Stimulated activated CD8-positive, alpha-beta memory T cell treated with anti-CD3 and anti-CD28 coated beads, Interleukin-4, amount 100 ng/mL, for 24 hours (primary cell): ENCODE data around the gene BCAS3.

Experiments
- DNase-seq: peaks from one replicate; pipeline ENCODE4 v3.0.0-alpha.2; 2020; ENCODE audit warnings: low read depth

The BCAS3 gene

DNA sequence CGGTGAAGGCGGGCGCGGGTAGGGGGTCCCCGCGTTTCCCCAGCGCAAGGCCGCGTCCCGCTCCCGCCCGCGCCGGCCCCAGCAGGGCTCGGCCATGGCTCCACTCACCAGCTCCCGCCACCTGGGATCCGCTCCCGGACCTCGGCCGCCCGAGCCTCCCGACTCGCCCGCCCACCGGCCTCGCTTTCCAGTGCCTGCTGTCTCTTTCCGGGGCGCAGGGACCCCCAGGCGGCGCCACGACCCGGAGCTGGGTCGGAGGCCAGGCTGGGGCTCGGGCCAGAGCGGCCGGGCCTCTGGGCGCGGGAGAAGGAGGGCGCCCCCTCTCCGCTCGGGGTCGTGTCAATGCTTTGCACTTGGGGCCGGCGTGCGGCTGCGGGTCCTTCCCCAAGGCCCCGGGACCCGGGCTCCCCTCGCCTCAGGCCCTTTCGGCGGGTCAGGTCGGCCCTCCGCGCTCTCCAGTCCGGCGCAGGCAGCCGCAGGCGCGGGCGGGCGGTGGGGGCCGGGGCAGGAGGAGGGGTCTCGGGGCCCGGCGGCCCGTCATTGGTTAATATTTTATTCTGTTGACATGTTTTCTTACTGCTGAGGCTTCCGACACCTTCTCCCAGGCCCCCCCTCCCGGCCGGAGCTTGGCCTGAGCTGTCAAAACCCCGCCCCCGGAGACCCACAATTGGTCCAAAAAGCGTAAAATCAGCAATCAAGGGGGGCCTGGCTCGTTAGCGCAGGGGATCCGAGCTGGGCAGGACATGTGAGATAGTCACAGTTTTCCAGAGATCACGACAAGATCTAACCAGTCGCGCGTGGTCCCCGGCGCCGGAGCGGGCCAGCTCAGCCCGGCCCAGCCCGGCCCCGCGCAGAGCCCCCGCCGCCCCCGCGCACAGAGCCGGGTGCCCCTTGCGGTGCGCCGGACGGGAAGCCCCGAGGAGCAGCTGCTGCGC lies 721.7 kb downstream of the BCAS3 start, which contains the start of gene TBX2:
Gene TBX2, plus strand, starts transcription at position 713 of the 935 bp plus-strand sequence. CDS start 334 bp downstream, outside the sequence.
- DNase-seq, result no peak

DNA sequence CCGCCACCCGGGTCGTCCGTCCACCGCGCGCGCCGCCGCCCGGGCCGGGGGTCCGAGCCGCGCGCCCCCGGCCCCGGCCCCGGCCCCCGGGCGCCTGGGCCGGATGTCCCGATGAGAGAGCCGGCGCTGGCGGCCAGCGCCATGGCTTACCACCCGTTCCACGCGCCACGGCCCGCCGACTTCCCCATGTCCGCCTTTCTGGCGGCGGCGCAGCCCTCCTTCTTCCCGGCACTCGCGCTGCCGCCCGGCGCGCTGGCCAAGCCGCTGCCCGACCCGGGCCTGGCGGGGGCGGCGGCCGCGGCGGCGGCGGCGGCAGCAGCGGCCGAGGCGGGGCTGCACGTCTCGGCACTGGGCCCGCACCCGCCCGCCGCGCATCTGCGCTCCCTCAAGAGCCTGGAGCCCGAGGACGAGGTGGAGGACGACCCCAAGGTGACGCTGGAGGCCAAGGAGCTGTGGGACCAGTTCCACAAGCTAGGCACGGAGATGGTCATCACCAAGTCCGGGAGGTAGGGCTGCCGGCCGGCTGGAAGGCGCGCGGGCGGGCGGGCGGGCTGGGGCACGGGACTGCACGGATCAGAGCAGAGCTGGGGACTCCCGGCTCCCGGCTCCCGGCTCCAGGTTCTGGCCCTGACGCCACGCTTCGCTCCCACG lies 722.5 kb downstream of the BCAS3 start:
- no peak for DNase-seq

DNA sequence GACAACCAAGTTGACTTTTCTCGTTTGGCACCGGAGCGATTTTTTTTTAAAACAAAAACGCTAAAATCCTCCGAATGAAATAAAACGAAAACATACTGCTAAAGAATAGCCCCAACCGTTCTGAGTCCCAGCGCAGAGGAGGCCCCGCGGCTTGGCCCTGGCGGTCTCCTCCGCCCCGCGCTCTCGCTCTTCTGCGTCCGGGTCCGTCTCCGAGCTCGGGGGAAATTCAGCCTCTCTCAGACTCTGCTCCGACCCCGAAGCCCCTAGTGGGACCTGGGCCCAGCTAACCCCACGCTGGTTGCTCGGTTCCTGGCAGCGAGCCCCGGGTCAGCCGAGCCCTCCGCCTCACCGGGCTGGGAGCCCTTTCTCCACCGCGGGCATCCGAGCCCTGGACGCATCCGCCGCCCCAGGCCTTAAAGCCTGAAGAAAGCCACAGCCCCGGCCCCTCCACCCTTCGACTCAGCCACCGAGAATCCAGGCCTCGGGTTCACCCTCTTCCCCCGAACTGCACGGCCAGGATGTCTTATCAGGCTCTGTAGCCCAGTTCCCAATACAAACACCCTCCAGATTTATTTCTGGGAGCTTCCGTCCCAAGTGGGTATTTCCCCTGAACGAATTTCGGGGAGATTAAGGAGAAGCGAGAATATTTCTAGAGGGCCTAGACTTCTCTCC lies 723.2 kb downstream of the BCAS3 start:
- DNase-seq, result no peak

DNA sequence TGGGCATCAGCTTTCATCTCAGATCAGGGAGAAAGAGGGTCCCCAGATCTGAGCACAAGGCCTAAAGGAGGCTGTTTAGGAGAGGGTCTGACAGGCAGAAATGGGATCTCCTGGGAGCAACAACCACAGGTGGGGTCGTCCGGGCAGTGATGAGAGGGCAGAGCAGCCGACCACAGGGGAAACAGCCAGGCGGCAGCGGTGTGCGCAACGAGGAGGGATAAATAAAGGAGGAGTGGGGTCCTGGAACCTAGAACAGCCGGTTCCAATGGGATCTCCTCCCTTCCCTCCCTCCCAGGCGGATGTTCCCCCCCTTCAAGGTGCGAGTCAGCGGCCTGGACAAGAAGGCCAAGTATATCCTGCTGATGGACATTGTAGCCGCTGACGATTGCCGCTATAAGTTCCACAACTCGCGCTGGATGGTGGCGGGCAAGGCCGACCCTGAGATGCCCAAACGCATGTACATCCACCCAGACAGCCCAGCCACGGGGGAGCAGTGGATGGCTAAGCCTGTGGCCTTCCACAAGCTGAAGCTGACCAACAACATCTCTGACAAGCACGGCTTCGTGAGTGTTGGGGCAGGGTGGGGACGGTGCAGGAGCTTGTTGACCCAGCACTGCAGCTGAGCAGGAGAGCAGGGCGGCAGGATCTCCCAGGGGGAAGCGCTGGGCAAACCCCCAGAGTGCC lies 723.9 kb downstream of the BCAS3 start:
- DNase-seq, result no peak

DNA sequence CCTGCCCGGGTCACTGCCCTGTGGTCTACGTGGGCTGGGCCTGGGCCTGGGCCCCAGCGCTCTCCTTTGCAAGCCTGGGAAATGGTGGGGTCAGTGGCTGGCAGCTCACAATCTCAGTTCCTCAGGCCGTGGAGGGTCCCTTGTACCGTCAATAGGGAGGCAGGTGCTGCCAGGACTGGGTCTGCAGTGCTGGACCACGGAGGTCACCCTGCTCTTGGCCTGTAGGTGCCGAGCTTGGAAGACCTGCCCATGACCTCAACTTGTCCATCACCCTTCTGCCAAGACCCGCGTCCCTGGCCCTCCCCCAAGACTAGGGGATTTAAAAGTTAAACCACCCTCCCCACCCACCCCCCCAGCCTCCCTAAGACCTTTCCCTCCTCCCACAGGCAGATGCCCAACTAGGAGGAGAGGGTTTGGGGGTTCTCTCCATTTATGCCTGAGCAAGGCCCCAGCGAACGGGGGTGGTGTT lies 724.5 kb downstream of the BCAS3 start:
- no peak for DNase-seq

DNA sequence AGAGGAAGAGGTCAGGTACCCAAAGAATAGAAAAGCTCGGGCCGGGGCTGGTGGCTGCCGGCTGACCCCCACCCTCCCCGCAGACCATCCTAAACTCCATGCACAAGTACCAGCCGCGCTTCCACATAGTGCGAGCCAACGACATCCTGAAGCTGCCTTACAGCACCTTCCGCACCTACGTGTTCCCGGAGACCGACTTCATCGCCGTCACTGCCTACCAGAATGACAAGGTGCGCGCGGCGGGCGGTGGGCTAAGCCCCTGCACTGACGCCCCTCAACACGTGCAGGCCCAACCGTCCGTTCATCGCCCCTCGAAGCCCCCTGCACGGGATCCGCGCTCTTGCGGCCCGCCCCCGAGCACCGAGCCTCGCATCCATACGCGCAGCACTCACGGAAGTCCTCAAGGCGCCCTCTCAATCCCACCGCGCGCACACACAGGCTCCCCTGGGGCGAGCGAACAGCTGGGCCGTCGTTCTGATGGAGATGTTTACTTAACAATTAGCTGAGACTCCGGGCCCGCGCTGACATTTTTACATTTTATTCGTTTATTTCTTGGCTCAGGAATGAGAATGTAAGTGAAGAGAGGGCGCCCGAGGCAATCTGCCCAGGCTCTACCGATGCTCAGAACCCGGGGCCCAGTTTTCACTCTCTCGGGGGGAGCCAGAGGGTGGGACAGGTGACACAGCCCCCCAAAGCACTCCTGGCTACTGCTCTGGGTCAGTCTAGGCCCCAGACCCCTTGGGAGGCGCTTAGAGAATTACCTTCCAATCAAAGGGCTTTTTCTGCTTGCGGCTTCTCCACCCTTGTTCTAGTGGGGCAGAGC lies 725.5 kb downstream of the BCAS3 start:
- DNase-seq, result no peak

DNA sequence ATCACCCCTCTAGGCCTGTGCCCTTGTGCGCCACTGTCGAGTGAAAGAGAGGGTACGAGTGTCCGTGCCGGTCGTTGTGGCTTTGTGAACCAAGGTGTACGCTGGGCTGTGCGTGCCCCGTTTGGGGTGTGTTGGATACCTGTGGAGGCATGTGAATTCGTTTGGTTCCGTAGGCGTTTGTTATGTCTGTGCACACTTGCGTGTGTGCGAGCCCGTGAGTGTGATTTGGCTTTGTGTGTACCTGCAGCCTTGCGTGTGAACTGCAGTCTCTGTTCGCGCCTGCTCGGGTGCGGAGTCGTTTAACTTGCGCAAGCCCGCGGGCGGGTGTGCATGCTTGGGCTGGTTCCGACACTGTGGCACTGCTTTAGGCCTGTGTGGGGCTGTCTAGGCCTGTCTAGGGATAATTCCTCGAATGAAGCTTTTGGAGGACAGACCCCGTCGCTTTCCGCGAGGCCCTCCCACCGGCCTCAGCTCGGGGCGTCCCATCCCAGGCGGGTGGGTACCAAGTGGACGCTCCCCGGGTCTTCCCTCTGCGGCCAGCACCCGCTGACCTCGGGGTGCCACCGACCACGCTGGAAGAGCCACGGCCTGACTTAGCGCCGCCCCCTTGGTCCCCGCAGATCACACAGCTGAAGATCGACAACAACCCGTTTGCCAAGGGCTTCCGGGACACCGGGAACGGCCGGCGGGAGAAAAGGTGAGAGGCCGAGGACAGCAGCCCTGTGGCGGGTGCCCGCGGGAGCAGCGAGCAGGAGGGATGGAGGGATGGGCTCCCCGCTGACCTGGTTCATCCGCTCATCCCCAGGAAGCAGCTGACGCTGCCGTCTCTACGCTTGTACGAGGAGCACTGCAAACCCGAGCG lies 726.4 kb downstream of the BCAS3 start:
- DNase-seq, result no peak

DNA sequence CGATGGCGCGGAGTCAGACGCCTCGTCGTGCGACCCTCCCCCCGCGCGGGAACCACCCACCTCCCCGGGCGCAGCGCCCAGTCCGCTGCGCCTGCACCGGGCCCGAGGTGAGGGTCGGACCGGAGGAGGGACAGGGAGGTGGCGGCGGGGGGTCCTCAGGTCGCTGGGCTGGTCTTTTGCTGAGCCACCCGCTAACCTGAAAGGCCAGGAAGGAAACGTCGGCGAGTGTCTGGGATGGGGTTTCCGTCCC lies 726.9 kb downstream of the BCAS3 start:
- no peak for DNase-seq

DNA sequence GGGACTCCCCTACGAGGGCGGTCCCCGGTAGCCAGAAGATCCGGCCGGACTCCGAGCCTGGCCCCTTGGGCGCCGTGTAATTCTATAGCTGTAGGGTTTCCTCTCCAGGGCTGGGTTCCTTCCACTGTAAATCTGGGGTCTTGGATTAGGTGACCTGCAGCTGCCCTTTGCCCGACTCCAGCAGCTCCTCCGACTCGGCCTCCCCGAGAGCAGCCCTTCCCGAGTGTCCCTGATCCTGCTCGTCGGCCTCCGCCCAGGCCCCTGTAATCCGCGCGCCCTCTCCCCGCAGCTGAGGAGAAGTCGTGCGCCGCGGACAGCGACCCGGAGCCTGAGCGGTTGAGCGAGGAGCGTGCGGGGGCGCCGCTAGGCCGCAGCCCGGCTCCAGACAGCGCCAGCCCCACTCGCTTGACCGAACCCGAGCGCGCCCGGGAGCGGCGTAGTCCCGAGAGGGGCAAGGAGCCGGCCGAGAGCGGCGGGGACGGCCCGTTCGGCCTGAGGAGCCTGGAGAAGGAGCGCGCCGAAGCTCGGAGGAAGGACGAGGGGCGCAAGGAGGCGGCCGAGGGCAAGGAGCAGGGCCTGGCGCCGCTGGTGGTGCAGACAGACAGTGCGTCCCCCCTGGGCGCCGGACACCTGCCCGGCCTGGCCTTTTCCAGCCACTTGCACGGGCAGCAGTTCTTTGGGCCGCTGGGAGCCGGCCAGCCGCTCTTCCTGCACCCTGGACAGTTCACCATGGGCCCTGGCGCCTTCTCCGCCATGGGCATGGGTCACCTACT lies 727.4 kb downstream of the BCAS3 start:
- no peak for DNase-seq

DNA sequence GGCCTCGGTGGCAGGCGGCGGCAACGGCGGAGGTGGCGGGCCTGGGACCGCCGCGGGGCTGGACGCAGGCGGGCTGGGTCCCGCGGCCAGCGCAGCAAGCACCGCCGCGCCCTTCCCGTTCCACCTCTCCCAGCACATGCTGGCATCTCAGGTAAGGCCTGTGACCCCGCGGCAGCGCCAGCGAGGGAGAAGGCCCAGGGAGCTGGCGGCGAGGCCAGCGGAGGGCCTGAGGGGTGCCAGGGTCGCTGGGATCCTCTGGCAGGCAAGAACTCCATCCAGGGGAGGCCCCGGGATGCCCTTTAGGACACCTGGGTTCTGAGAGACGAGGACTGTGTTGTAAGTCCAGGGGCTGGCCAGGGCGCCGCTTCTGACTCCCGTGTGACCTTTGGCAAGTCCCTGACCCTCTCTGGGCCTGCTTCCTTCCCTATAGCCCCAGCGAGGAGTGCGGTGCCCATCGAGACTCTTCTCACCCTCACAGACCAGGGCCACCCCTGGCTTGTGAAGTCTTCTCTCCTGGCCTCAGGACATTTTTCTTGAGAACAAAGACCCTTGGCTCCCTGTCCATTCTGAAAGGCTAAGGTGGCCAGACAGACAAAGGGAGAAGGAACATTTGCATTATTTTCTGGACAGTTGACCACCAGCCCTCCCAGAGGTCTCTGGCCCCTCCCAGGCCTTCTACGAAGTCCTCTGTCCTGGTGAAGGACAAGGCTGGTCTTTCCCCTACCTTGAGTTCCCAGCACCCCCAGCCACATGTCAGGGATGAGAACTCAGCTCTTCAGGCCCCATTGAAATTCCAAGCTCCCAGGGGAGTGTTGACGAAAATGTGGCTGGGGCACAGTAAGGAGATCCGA lies 728.3 kb downstream of the BCAS3 start:
- no peak for DNase-seq

DNA sequence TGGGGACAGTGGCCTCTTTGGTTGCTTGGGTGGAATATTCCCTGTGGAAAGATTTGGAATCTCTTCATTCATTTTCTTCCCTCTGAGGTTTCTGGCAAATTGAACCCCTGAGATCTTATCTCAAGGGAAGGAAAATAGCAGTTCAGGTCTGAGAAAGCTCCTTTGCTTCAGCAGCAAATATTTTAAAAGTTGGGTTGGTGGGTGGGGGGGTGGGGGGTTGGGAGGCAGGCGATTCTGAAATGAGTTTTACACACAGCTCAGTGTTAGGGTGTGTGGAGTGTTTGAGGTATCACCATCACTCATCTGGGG lies 728.8 kb downstream of the BCAS3 start:
- no peak for DNase-seq

DNA sequence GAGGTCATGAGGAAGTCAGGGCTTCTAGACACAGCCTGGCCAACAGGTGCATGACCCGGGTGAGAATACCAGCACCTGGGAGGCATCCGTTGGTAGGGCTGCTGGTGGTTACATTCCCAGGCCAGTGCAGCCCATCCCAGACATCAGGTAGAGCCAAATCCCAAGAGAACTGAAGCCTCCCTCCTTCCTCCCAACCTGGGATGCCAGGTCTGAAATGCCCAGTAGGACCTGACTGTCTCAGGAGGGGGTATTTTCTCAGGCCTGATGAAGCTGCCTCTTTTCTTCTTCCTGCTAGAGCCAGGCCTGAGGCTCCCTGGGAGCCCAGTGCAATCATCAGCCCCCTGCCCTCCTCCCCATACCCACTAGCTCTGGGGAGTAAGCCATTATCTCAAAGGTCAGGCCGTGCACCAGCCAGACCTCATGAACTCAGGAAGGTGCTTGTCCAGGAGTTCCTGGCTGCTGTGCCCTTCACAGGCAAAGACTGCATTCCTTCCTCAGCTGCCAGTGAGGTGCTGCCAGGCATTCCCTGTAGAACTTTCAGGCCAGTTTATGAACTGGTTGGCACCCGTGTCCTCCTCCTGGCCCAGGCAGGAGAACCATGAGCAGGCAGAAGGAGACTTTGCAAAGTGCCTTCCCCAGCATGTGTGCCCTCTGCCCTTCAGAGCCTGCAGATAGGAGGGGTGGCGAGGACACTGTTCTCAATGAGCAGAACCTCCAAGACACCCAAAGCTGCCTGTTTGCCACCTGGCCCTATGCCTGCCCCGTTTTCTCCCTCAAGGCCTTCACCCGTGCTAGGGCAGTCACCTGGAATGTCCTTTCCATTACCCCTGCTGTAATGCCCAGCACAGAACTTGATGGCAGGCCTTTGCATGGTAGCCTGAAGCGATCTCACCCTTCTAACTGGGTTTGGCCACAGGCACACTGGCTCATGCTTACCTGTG lies 729.6 kb downstream of the BCAS3 start:
- no peak for DNase-seq

DNA sequence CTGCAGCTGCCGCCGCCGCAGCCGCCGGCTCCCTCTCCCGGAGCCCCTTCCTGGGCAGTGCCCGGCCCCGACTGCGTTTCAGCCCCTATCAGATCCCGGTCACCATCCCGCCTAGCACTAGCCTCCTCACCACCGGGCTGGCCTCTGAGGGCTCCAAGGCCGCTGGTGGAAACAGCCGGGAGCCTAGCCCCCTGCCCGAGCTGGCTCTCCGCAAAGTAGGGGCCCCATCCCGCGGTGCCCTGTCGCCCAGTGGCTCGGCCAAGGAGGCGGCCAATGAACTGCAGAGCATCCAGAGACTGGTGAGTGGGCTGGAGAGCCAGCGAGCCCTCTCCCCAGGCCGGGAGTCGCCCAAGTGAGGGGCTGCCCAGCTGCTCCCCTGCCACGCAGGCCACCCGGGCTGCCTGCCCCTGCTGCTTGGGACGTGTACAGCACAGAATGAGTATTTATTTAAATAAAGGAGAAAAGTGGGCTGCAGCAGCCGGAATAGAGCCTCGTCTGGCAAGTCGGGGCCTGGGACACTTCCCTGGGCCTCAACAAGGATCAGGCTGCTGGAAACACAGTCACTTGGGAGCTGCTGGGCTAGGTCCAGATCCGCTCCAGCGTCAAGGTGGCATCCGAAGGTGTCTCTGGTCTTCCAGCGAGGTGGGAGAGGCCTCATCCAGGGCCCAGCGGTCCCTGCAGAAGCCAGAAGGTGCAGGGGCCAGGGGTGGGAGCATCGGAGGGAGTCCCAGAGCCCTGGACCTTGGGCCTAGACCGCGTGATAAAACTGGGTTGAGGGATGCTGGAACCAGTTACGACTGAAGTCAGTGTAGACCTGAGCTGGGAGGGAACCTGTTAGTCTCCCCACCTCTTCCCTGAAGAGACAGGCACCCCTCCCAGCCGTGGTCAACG lies 730.7 kb downstream of the BCAS3 start:
- DNase-seq, result no peak

DNA sequence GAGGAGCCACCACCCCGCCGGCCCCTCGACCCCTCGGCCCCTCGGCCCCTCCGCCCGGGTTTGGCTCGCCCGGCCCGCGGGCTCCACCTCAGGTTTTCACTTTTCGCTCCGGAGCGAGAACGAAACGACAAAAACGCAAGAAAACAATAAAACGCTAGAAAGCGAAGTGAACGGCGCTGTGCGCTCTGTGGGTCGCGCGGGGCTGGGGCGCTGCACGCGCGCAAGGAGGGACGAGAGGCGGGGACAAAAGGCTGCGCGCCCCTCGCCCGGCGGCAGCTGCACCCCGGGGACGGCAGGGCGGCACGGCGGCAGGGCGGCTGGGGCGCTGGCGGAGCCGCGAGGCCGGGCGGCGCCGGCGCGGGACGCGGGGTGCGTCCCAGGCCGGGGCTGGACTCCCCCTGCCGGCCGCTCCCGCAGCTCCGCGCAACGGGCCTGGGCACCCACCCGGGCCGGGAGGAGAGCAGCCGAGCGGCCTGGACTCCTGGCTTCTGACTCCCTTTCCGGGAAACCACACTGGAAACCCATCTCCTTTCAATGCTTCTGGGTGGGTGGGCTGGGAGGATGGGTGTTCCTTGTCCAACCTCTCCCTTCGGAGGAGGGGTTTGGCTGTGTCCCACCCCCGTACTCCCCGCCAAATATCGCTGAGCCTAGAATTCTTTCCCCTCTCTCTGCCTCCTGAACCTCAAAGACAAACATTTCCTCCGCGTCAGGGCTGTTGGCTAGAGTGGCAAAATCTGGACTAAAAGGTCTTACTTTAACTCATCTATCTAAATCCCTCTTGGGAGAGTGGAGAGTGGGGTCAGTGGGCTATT lies 731.9 kb downstream of the BCAS3 start:
- DNase-seq, result no peak

DNA sequence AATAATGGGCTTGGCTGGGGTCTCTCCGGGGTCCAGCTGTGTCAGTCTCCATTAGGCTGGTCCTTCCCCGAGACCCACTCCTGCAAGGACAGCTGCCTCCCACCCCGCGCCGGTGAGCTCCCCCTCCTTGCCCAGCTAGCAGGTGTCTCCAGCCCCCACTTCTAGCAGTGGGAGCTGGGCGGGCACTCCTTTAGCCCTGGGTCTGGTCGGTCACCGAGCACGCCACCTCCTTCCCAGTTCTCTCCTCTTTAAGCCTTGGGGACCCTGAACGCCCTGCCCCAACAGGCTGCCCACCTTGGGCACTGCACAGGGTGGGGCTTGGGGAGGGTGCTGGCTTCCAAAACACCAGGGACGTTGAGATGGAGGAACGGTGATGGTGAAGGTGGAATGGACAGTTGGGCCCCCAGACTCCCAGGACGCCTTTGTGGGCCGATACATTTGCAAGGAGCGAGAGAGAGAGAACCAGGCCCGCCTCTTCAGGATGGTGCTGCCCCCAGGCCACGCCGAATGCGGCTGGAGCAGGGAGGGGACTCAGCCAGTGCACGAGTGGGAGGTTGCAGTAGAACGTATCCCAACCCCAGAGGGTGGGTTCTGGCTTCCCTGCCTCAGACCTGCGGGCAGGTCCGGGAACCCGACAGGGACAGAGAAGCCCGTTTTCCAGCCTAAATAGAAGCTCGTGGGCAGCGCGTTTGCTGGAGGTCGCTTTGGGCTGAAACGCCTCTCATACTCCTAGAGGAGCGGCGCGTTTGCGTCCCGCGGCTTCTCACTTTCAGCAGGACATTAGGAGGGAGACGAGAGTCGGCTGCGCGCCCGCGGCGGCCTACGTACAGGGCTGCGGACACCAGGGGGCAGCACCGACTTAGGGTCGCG lies 732.7 kb downstream of the BCAS3 start:
- DNase-seq, result peak; percentile 61
